Body of pancreas (tissue), 4 donors: ENCODE data around the gene PXDN.

ENCODE experiments used
- CTCF ChIP-seq, 7 experiments: fragments of 450-650 bp in 4 of 7; fragments of 200-600 bp in 3 of 7; sonication (generic) in 3 of 7; IDR thresholded peaks; one replicate each; pipeline ENCODE4 v1.5.1; 2016 to 2019; ENCODE audit warnings: antibody characterized with exemption in 7 of 7
- POLR2A ChIP-seq, 3 donors: fragments of 450-650 bp; IDR thresholded peaks; one replicate each; pipeline ENCODE4 v1.6.1; 2016; ENCODE audit warnings: antibody characterized with exemption in 3 of 3, mild to moderate bottlenecking in 2 of 3

DNA sequence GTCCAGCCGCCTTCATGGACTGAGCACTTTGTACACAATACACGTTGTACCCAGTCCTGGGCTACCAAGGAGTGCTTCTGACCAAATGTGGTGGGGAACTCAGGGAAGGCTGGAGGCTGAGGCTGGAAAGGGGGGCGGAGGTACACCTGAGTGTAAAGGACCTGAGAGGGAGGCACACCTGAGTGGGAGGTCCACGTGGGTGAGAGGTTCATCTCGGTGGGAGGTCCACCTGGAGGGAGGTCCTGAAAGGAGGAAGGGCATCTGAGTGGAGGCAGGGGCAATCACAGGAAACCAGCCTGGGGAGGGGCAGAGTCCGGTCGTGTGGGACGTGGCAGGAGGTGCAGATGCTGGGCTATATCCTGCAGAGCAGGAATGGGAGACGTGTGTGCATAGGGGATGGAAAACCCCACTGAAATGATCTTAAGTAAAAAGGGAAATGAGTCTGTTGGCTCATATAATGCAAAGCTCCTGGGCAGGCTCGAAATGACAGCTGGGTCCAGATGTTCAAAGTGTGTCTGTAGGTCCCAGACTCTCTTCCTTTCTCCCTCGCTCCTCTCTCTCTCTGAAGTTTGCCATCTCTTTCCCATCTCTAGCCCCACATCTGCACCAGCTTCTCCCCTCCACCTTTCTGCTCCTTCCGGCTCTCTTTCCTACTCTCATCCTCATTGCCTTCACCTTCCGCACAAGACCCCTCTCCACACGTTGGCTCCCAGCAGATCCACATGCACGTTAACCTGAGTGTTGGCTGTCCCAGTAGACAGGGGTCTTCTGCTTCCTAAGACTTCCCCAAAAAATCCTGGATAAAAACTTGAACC lies 137.7 kb downstream of the PXDN start:
- no peak for TF ChIP-seq POLR2A (IDR thresholded peaks at IDR 0.05)
- no peak for TF ChIP-seq CTCF (IDR thresholded peaks at IDR 0.05)
